Measurements from ENCODE around the gene PRR23E. TPM values are rescaled to one million over a fixed set of nuclear protein-coding genes. Genes with fewer than 3 reads are reported as not detected.

PRR23E gene
- polyA plus RNA-seq, 1 donor from 2014 or later: not detected

DNA sequence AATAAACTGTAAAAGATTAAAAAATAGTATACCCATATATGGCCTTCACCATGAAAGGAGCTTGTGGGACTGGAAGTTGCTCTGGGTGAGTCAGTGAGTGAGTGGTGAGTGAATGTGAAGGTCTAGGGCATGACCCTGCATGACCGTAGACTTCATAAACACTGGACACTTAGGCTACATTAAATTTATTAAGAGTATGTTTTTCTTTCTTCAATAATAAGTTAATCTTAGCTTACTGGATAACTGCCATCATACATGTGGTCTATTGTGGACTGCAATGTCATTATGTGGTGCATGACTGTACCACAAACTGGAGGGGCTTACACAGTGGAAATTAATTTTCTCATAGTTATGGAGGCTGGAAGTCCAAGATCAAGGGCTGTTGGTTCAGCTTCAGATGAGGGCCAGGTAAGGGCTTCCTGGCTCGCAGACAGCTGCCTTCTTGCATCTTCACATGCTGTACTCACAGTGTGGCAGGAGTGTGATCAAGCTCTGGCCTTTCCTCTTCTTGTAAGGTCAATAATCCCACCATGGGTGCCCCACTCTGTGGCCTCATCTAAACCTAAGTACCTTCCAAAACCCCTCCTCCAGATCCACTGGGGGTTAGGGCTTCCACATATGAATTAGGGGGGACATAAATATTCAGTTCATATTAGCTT lies 40.8 kb upstream of the PRR23E start:
- no peaks in the 10 kb centered on the region for H3K27me3 ChIP-seq (ENCODE audit: insufficient read depth, low read depth, low read length)
- H3K27ac ChIP-seq (ENCODE audit: low read length): no peak overlapping the region
- no peak overlapping the region for H3K4me2 ChIP-seq (ENCODE audit: low read length)
- TF ChIP-seq MXI1 (conservative IDR thresholded peaks at IDR 0.05; ENCODE audit: poor library complexity, severe bottlenecking) (no peak), EP300 (conservative IDR thresholded peaks at IDR 0.05; ENCODE audit: poor library complexity, severe bottlenecking) (no peak), TAF1 (IDR thresholded peaks at IDR 0.05; ENCODE audit: low read depth) (no peak), SMC3 (conservative IDR thresholded peaks at IDR 0.05; ENCODE audit: poor library complexity) (no peak), EZH2 (IDR thresholded peaks at IDR 0.05; ENCODE audit: borderline replicate concordance, insufficient read depth, low read length, poor library complexity, severe bottlenecking) (no peak), POLR2AphosphoS5 (IDR thresholded peaks at IDR 0.05) (no peak), RAD21 (conservative IDR thresholded peaks at IDR 0.05) (no peak)
- TF ChIP-seq, protein P1, sequence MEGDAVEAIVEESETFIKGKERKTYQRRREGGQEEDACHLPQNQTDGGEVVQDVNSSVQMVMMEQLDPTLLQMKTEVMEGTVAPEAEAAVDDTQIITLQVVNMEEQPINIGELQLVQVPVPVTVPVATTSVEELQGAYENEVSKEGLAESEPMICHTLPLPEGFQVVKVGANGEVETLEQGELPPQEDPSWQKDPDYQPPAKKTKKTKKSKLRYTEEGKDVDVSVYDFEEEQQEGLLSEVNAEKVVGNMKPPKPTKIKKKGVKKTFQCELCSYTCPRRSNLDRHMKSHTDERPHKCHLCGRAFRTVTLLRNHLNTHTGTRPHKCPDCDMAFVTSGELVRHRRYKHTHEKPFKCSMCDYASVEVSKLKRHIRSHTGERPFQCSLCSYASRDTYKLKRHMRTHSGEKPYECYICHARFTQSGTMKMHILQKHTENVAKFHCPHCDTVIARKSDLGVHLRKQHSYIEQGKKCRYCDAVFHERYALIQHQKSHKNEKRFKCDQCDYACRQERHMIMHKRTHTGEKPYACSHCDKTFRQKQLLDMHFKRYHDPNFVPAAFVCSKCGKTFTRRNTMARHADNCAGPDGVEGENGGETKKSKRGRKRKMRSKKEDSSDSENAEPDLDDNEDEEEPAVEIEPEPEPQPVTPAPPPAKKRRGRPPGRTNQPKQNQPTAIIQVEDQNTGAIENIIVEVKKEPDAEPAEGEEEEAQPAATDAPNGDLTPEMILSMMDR (IDR thresholded peaks at IDR 0.05; ENCODE audit: poor library complexity, severe bottlenecking): no peak
- TF ChIP-seq, protein P2, sequence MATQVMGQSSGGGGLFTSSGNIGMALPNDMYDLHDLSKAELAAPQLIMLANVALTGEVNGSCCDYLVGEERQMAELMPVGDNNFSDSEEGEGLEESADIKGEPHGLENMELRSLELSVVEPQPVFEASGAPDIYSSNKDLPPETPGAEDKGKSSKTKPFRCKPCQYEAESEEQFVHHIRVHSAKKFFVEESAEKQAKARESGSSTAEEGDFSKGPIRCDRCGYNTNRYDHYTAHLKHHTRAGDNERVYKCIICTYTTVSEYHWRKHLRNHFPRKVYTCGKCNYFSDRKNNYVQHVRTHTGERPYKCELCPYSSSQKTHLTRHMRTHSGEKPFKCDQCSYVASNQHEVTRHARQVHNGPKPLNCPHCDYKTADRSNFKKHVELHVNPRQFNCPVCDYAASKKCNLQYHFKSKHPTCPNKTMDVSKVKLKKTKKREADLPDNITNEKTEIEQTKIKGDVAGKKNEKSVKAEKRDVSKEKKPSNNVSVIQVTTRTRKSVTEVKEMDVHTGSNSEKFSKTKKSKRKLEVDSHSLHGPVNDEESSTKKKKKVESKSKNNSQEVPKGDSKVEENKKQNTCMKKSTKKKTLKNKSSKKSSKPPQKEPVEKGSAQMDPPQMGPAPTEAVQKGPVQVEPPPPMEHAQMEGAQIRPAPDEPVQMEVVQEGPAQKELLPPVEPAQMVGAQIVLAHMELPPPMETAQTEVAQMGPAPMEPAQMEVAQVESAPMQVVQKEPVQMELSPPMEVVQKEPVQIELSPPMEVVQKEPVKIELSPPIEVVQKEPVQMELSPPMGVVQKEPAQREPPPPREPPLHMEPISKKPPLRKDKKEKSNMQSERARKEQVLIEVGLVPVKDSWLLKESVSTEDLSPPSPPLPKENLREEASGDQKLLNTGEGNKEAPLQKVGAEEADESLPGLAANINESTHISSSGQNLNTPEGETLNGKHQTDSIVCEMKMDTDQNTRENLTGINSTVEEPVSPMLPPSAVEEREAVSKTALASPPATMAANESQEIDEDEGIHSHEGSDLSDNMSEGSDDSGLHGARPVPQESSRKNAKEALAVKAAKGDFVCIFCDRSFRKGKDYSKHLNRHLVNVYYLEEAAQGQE (IDR thresholded peaks at IDR 0.05; ENCODE audit: borderline replicate concordance): no peak
- H3K9me3 ChIP-seq (ENCODE audit: low read length): no peaks in the 10 kb centered on the region
- H4K20me1 ChIP-seq (ENCODE audit: insufficient read depth): no peaks in the 10 kb centered on the region
- H3F3A ChIP-seq (ENCODE audit: insufficient read depth, low read length, poor library complexity, severe bottlenecking): no peaks in the 10 kb centered on the region
- no peaks in the 10 kb centered on the region for H3K79me2 ChIP-seq (replicated peaks; ENCODE audit: insufficient read depth, low read length)
- H3K36me3 ChIP-seq (ENCODE audit: insufficient read depth, low read length): no peaks in the 10 kb centered on the region
- H3K4me3 ChIP-seq (ENCODE audit: low read length): no peak overlapping the region
- no peak overlapping the region for H3K9ac ChIP-seq (ENCODE audit: low read length)
- no peak overlapping the region for H2AFZ ChIP-seq (ENCODE audit: low read depth, low read length)
- no peaks in the 10 kb centered on the region for H3K9me2 ChIP-seq (ENCODE audit: insufficient read depth, low read length)

DNA sequence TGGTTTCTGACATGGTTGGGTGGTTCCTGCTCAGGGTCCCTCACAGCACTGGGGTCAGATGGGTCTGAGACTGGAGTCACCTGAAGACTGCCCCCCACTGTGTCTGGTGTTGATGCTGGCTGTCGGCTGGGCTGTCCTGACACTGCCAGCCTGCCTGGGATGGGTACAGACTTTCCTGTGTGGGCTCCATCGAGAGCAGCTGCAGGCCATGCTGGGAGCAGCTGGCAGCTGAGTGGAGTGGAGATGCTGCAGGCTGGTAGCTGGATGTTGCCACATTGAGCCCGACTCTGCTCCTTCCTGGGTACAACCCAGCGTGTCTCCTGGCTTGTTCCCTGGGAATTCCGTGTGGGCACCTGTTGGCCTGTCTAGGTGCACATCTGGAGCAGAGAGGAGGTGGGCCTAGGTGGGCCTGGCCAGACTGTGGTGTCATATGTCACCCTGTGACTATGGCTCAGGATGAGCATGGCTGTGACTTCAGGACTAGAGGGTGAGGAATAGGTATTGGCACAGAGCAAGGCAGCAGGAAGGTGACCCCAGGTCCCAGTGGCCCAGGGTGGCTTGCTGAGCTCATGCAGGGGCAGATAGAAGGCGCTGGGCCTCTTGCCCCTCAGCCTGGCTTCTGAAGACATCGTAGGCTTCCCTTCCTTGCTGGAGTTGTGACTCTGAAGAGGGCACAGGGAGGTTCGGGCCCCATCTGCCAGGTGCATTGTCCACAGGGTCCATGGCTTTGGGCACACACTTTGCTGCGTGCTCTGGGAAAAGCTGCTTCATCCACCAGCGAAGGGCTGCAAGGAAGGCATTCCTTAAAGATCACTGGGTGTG lies 40.0 kb upstream of the PRR23E start:
- Histone ChIP-seq H3K4me2 (ENCODE audit: low read length) (no peak overlapping the region), H2AFZ (ENCODE audit: low read depth, low read length) (no peak overlapping the region), H3K9me2 (ENCODE audit: insufficient read depth, low read length) (no peaks in the 10 kb centered on the region), H4K20me1 (ENCODE audit: insufficient read depth) (no peaks in the 10 kb centered on the region), H3K36me3 (ENCODE audit: insufficient read depth, low read length) (no peaks in the 10 kb centered on the region), H3K27me3 (ENCODE audit: insufficient read depth, low read depth, low read length) (no peaks in the 10 kb centered on the region), H3K27ac (ENCODE audit: low read length) (no peak overlapping the region), H3F3A (ENCODE audit: insufficient read depth, low read length, poor library complexity, severe bottlenecking) (no peaks in the 10 kb centered on the region), H3K9me3 (ENCODE audit: low read length) (no peaks in the 10 kb centered on the region), H3K9ac (ENCODE audit: low read length) (no peak overlapping the region), H3K4me3 (ENCODE audit: low read length) (no peak overlapping the region), H3K79me2 (replicated peaks; ENCODE audit: insufficient read depth, low read length) (no peaks in the 10 kb centered on the region)
- TF ChIP-seq RAD21 (conservative IDR thresholded peaks at IDR 0.05): no peak
- TF ChIP-seq, protein P1 (IDR thresholded peaks at IDR 0.05; ENCODE audit: poor library complexity, severe bottlenecking): no peak
